ENCODE data around the gene ZNF280A.

DNA sequence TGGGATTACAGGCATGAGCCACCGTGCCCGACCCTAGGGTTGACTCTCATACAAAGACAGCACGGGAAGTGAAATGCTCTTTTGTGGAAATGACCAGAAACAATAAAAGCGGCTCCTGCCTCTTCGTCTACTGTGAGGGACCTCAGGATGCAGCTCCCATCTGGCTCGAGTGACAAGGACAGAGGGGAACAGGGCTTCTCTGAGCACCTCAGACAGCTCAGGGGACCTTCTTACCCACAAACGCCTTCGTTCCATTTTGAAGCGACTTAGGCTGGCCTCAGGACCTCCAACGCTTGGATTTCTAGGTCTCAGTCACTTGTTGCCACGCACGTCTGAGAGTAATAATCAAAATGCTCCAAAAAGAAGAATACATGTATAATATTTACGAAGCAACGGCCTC lies 36.5 kb upstream of the ZNF280A start:
- TF ChIP-seq, protein P1, sequence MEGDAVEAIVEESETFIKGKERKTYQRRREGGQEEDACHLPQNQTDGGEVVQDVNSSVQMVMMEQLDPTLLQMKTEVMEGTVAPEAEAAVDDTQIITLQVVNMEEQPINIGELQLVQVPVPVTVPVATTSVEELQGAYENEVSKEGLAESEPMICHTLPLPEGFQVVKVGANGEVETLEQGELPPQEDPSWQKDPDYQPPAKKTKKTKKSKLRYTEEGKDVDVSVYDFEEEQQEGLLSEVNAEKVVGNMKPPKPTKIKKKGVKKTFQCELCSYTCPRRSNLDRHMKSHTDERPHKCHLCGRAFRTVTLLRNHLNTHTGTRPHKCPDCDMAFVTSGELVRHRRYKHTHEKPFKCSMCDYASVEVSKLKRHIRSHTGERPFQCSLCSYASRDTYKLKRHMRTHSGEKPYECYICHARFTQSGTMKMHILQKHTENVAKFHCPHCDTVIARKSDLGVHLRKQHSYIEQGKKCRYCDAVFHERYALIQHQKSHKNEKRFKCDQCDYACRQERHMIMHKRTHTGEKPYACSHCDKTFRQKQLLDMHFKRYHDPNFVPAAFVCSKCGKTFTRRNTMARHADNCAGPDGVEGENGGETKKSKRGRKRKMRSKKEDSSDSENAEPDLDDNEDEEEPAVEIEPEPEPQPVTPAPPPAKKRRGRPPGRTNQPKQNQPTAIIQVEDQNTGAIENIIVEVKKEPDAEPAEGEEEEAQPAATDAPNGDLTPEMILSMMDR (IDR thresholded peaks at IDR 0.05): no peak
- TF ChIP-seq POLR2A (IDR thresholded peaks at IDR 0.05): no peak

Measured in adrenal gland (tissue), 5 donors.